Measurements from ENCODE around the gene FKBP4. TPM values are rescaled to one million over a fixed set of nuclear protein-coding genes. Genes with fewer than 3 reads are reported as not detected.

The FKBP4 gene
- total and polyA plus RNA-seq, 2 of the 13 experiments (the other 11 are each of a cell fraction or from before 2014, with no cell fraction given), result 25.7 to 66.1 TPM

DNA sequence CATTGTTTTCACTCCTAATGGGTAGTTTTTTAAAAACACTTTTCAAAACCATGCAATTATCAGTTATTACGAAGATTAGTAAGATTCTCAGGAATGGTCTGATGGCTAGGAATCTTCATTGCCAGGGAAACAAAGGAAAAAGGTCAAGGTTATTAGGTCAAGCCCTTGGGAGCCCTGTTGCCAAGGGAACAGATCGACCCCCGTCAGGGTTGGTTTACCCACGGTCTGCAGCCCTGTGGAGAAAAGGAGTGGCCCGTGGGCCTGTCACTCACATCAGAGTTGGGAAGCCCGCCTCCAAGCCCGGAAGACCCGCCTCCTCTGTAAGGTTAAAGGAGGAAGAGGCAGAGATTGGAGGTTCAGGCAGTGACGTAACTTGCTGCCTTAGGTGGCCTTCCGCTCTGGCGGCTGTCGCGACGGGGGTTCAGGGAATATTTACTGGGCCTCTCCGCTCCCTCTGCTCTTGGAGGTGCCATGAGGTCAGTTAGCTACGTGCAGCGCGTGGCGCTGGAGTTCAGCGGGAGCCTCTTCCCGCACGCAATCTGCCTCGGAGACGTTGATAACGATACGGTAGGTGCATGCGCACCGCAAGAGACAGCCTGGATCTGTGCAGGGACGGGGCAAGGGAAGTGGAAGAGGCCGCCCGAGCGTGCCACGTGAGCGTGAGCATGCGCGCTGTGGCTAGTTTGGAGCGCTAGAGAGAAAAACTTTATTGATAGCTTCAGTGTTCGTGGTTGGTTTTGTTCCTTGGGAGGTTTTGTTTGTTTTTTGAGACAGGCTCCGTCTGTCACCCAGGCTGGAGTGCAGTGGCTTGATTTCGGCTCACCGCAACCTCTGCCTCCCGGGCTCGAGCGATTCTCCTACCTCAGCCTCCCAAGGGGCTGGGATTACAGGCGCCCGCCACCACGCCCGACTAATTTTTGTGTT is 17.8 kb downstream of the FKBP4 start, which contains the start of gene ITFG2 (continued):
- peak; percentile 86 for TF ChIP-seq GMEB2 (CRISPR knock-in tag; IDR thresholded peaks at IDR 0.05; ENCODE audit: low read depth)
- peak; percentile 86; the same call in 1 of the 2 replicates for TF ChIP-seq TSC22D2 (CRISPR knock-in tag; IDR thresholded peaks at IDR 0.05; ENCODE audit: borderline replicate concordance)
- peak; percentile 88 for TF ChIP-seq ZNF142 (CRISPR knock-in tag; IDR thresholded peaks at IDR 0.05)
- TF ChIP-seq ZNF260 (CRISPR knock-in tag; IDR thresholded peaks at IDR 0.05; ENCODE audit: borderline replicate concordance, low read depth), result no peak
- no peak for TF ChIP-seq NCOA5 (CRISPR knock-in tag; IDR thresholded peaks at IDR 0.05)
- TF ChIP-seq NR3C1 (CRISPR knock-in tag; IDR thresholded peaks at IDR 0.05), result no peak

Data from HepG2 (cell line).